HT1080 (cell line): Measurements from ENCODE around the gene TENM4. TPM values are rescaled to one million over a fixed set of nuclear protein-coding genes. Genes with fewer than 3 reads are reported as not detected.
"Not testable (repeated sequence)": the region's sequence is repeated elsewhere in the genome, so short reads cannot be mapped to it uniquely, and the experiment has no call there.

Source experiments
- DNase-seq: peaks from one replicate; pipeline ENCODE4 v3.0.0-alpha.2; 2015; ENCODE audit warnings: low read depth
- small RNA-seq: library from RNA; depleted of rRNA; stranded (forward); fragments of <200 nt; gene quantifications from one replicate; pipeline ENCODE3, GENCODE V24; 2014
- total RNA-seq: library from RNA; depleted of rRNA; stranded (reverse); fragments of >200 nt; shearing (Covaris generic); gene quantifications from 2 replicates; pipeline ENCODE4 v1.2.3, GENCODE V29; 2014

TENM4 gene
- total RNA-seq, 1 experiment from 2014 or later = 33.5 TPM

- no peak for DNase-seq
Measured at GRCh38 chr11:78630155-78630554, 810.7 kb downstream of the TENM4 start.

- DNase-seq = no peak
Measured at GRCh38 chr11:78622666-78623065, 818.2 kb downstream of the TENM4 start.

GRCh38 chr11:78620159-78620558 is 820.7 kb downstream of the TENM4 start:
- no peak for DNase-seq

- no peak for DNase-seq
Measured at GRCh38 chr11:78615724-78616123, 825.1 kb downstream of the TENM4 start.

- DNase-seq = no peak
Measured at GRCh38 chr11:78613378-78613813, 827.4 kb downstream of the TENM4 start.

GRCh38 chr11:78612721-78613377 is 828.0 kb downstream of the TENM4 start:
- no peak for DNase-seq

- DNase-seq = not testable (repeated sequence)
Measured at GRCh38 chr11:78609321-78609720, 831.5 kb downstream of the TENM4 start.

- DNase-seq = no peak
Measured at GRCh38 chr11:78607696-78608095, 833.1 kb downstream of the TENM4 start.

GRCh38 chr11:78606667-78607066 is 834.2 kb downstream of the TENM4 start:
- no peak for DNase-seq

- DNase-seq = peak; percentile 27
Measured at GRCh38 chr11:78605296-78605695, 835.5 kb downstream of the TENM4 start.

- no peak for DNase-seq
Measured at GRCh38 chr11:78603792-78604191, 837.0 kb downstream of the TENM4 start.

Small RNA genes within 50 kb of the gene (small RNA-seq; reads per million reads assigned to genes)
- gene MIR5579 (0.07 reads per million), gene MIR708 (8.5 reads per million, percentile 91 among the genes with 10 or more reads in this experiment)
